Natural killer cell (primary cell): ENCODE results near the gene AJUBA. TPM values are rescaled to one million over a fixed set of nuclear protein-coding genes. Genes with fewer than 3 reads are reported as not detected.

ENCODE experiments used
- ATAC-seq, 3 donors: fragments of 150-1000 bp in 2 of 3; fragments of 200-7000 bp in 1 of 3; cut with Tn5 transposase; 1 replicate in 1 of 3; 2 replicates in 2 of 3; pipeline ENCODE4 v1.10.0; 2021; ENCODE audit warnings: mild to moderate bottlenecking in 2 of 3, moderate library complexity in 2 of 3
- DNase-seq, 2 donors: peaks; one replicate each; pipeline versions ENCODE4 v3.0.0 to v3.0.0-alpha.2; 2013 to 2021; ENCODE audit warnings: mixed read lengths in 1 of 2
- H3K27ac ChIP-seq: one replicate; pipeline ENCODE4 v1.5.1; 2013; ENCODE audit warnings: mild to moderate bottlenecking, low read length
- H3K27me3 ChIP-seq: one replicate; pipeline ENCODE4 v1.6.1; 2013; ENCODE audit warnings: low read length; ENCODE audit not compliant: control insufficient read depth, insufficient read depth
- H3K36me3 ChIP-seq: one replicate; pipeline ENCODE4 v1.6.1; 2013; ENCODE audit warnings: low read length; ENCODE audit not compliant: control insufficient read depth, insufficient read depth
- H3K4me1 ChIP-seq: one replicate; pipeline ENCODE4 v1.6.1; 2013; ENCODE audit warnings: low read length; ENCODE audit not compliant: control insufficient read depth, insufficient read depth
- H3K4me3 ChIP-seq: one replicate; pipeline ENCODE4 v1.5.1; 2013; ENCODE audit warnings: low read length
- H3K9me3 ChIP-seq: one replicate; pipeline ENCODE4 v1.6.1; 2013; ENCODE audit warnings: low read length; ENCODE audit not compliant: control insufficient read depth, insufficient read depth
- H3K27ac Mint-ChIP-seq, 2 donors: one replicate each; pipeline ENCODE4 v1.8.0; 2022; ENCODE audit warnings: mild to moderate bottlenecking in 2 of 2, mixed read lengths in 2 of 2, moderate library complexity in 1 of 2
- H3K27me3 Mint-ChIP-seq, 2 donors: one replicate each; pipeline ENCODE4 v1.8.0; 2022; ENCODE audit warnings: low read depth in 2 of 2, mixed read lengths in 2 of 2
- H3K36me3 Mint-ChIP-seq: one replicate; pipeline ENCODE4 v1.8.0; 2022; ENCODE audit warnings: mixed read lengths
- H3K4me1 Mint-ChIP-seq, 2 donors: one replicate each; pipeline ENCODE4 v1.8.0; 2022; ENCODE audit warnings: mixed read lengths in 2 of 2
- H3K4me3 Mint-ChIP-seq: one replicate; pipeline ENCODE4 v1.8.0; 2022; ENCODE audit warnings: mild to moderate bottlenecking, moderate library complexity, mixed read lengths
- H3K9me3 Mint-ChIP-seq, 2 donors: one replicate each; pipeline ENCODE4 v1.8.0; 2022; ENCODE audit warnings: mixed read lengths in 2 of 2
- CTCF ChIP-seq: fragments of 200-600 bp; IDR thresholded peaks from one replicate; pipeline ENCODE4 v1.8.0; 2022; ENCODE audit warnings: antibody characterized with exemption
- WGBS: methylation state at CpG from one replicate; pipeline ENCODE4 v1.1.7; 2013; ENCODE audit warnings: missing lambda C conversion rate; ENCODE audit not compliant: insufficient coverage; 5-methylcytosine and 5-hydroxymethylcytosine counted together
- intact Hi-C: fragments of 100-400 bp; cut with micrococcal nuclease; formaldehyde crosslinking; loops from one replicate; pipeline ENCODE4 v1.14.2; 2022
- total RNA-seq, 4 donors: library from RNA; stranded (reverse); fragments of 120-200 nt in 1 of 4; gene quantifications; one replicate each; pipeline versions ENCODE4 v1.2.3 to v1.2.4, GENCODE V29; 2013 to 2022

Gene AJUBA
- total RNA-seq, 3 donors from 2014 or later (not counting 1 experiment from before 2014, with no cell fraction given) = 0.45 to 0.61 (median 0.56) TPM

DNA sequence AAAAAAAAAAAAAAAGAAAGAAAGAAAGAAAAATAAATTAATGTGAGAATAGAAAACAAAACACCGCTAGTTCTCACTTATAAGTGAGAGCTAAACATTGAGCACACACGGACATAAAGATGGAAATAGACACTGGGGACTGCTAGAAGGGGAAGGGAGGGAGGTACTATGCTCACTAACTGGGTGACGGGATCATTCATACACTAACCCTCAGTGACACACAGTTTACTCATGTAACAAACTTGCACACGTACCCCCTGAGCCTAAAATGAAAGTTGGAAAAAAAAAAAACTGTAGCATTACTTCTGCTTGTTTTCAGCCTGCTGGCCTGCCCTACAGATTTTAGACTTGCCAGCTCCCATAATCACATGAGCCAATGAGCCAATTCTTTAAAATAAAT is 42.7 kb downstream of the AJUBA start:
- no peaks in the 10 kb centered on the region for H3K9me3 Mint-ChIP-seq
- WGBS = 90% methylated on average over 4 of the region's 4 CpGs
- Histone ChIP-seq H3K27ac (no peak overlapping the region), H3K4me1 (no peaks in the 10 kb centered on the region), H3K9me3 (no peaks in the 10 kb centered on the region), H3K4me3 (no peak overlapping the region), H3K27me3 (no peaks in the 10 kb centered on the region), H3K36me3 (no peaks in the 10 kb centered on the region)
- intact Hi-C loops = no loop called here
- no peak overlapping the region for H3K4me3 Mint-ChIP-seq
- no peak for TF ChIP-seq CTCF
- H3K27me3 Mint-ChIP-seq = no peaks in the 10 kb centered on the region
- H3K36me3 Mint-ChIP-seq = no peaks in the 10 kb centered on the region
- no peak overlapping the region for H3K27ac Mint-ChIP-seq
- ATAC-seq (no peak), DNase-seq (no peak)
- no peaks in the 10 kb centered on the region for H3K4me1 Mint-ChIP-seq

DNA sequence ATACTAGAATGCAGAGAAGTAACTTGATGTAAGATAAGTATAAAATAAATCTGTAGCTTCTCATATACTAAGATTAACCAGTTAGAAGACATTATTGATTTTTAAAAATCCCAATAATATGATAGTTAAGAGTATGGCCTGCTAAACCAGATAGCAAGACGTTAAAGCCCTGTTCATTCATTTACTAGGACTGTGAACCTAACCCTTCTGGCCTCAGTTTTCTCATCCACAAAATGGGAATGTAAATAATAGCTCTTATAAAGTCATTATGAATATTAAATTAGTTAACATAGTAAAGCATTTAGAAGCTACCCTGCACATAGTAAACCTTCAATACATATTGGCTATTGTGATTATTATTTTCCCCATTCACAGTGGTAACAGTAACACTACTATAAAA is 47.2 kb downstream of the AJUBA start:
- no peaks in the 10 kb centered on the region for H3K9me3 ChIP-seq
- H3K27ac ChIP-seq = no peak overlapping the region
- TF ChIP-seq CTCF = no peak
- H3K4me3 Mint-ChIP-seq = no peak overlapping the region
- ATAC-seq (no peak), DNase-seq (no peak)
- H3K27ac Mint-ChIP-seq = no peak overlapping the region
- H3K4me1 ChIP-seq = peaks cover 7% of the 10 kb centered on the region
- no peaks in the 10 kb centered on the region for H3K27me3 ChIP-seq
- no peaks in the 10 kb centered on the region for H3K27me3 Mint-ChIP-seq
- H3K36me3 Mint-ChIP-seq = no peaks in the 10 kb centered on the region
- no peaks in the 10 kb centered on the region for H3K36me3 ChIP-seq
- no peak overlapping the region for H3K4me3 ChIP-seq
- intact Hi-C loops = no loop called here
- H3K9me3 Mint-ChIP-seq = no peaks in the 10 kb centered on the region
- no CpG with 5 or more reads among the region's 1 CpG for WGBS
- H3K4me1 Mint-ChIP-seq = no peaks in the 10 kb centered on the region

GRCh38 chr14:22932146-22932545 is 50.2 kb downstream of the AJUBA start:
- ATAC-seq (no peak), DNase-seq (no peak)
- TF ChIP-seq CTCF = no peak
- Histone ChIP-seq H3K4me3 (no peak overlapping the region), H3K36me3 (no peaks in the 10 kb centered on the region), H3K27me3 (no peaks in the 10 kb centered on the region), H3K9me3 (no peaks in the 10 kb centered on the region), H3K4me1 (peaks cover 18% of the 10 kb centered on the region), H3K27ac (no peak overlapping the region)
- H3K27ac Mint-ChIP-seq = no peak overlapping the region
- no peaks in the 10 kb centered on the region for H3K27me3 Mint-ChIP-seq
- 100% methylated on average over 3 of the region's 3 CpGs for WGBS
- intact Hi-C loops = loop anchor here (2.0 kb wide), 1 partner anchor 21 kb away; no protein-coding TSS in a partner anchor
- H3K36me3 Mint-ChIP-seq = no peaks in the 10 kb centered on the region
- H3K4me1 Mint-ChIP-seq = no peaks in the 10 kb centered on the region
- H3K4me3 Mint-ChIP-seq = no peak overlapping the region
- H3K9me3 Mint-ChIP-seq = no peaks in the 10 kb centered on the region

GRCh38 chr14:22929961-22930364 is 52.4 kb downstream of the AJUBA start:
- no peaks in the 10 kb centered on the region for H3K36me3 Mint-ChIP-seq
- H3K4me1 Mint-ChIP-seq = no peaks in the 10 kb centered on the region
- H3K36me3 ChIP-seq = peaks cover 4% of the 10 kb centered on the region
- no peaks in the 10 kb centered on the region for H3K9me3 ChIP-seq
- H3K27ac Mint-ChIP-seq = no peak overlapping the region
- H3K27me3 ChIP-seq = no peaks in the 10 kb centered on the region
- WGBS = 3% methylated on average over 1 of the region's 2 CpGs
- H3K27me3 Mint-ChIP-seq = no peaks in the 10 kb centered on the region
- H3K4me3 Mint-ChIP-seq = no peak overlapping the region
- no peaks in the 10 kb centered on the region for H3K9me3 Mint-ChIP-seq
- no peak for DNase-seq
- H3K27ac ChIP-seq = peak overlapping the region; percentile 85
- intact Hi-C loops = loop anchor here (1.0 to 10.0 kb wide), 8 partner anchors 11 to 1205 kb away; partner anchors contain the start of genes CDH24, FITM1, HAUS4 and OXA1L
- TF ChIP-seq CTCF = no peak
- peak; percentile 8 to 28 (median 9) for ATAC-seq
- peak overlapping the region; percentile 89 for H3K4me3 ChIP-seq
- H3K4me1 ChIP-seq = peaks cover 18% of the 10 kb centered on the region
